Suprapubic skin (tissue), 4 donors: ENCODE data around the gene EGFR. TPM values are rescaled to one million over a fixed set of nuclear protein-coding genes. Genes with fewer than 3 reads are reported as not detected.

Experiments used
- DNase-seq, 2 donors: peaks; one replicate each; pipeline ENCODE4 v3.0.0-alpha.2; 2019; ENCODE audit warnings: low spot score in 2 of 2
- H3K27ac ChIP-seq: fragments of 200-600 bp; sonication (generic); one replicate; pipeline ENCODE4 v1.5.1; 2019
- H3K27me3 ChIP-seq: fragments of 200-600 bp; sonication (generic); one replicate; pipeline ENCODE4 v1.5.1; 2019
- H3K36me3 ChIP-seq: fragments of 200-600 bp; sonication (generic); one replicate; pipeline ENCODE4 v1.5.1; 2019
- H3K4me1 ChIP-seq: fragments of 200-600 bp; sonication (generic); one replicate; pipeline ENCODE4 v1.5.1; 2019
- H3K4me3 ChIP-seq: fragments of 200-600 bp; sonication (generic); one replicate; pipeline ENCODE4 v1.5.1; 2019; ENCODE audit warnings: mild to moderate bottlenecking
- H3K9me3 ChIP-seq: fragments of 200-600 bp; sonication (generic); one replicate; pipeline ENCODE4 v1.5.1; 2019
- EP300 ChIP-seq: sonication (generic); formaldehyde crosslinking; IDR thresholded peaks from one replicate; pipeline ENCODE4 v1.6.1; 2017; ENCODE audit warnings: antibody characterized with exemption
- POLR2A ChIP-seq, 2 donors: fragments of 450-650 bp; IDR thresholded peaks; one replicate each; pipeline ENCODE4 v1.6.1; 2017; ENCODE audit warnings: antibody characterized with exemption in 2 of 2, mild to moderate bottlenecking in 2 of 2, moderate library complexity in 2 of 2
- POLR2AphosphoS5 ChIP-seq, 3 donors: sonication (generic); formaldehyde crosslinking; IDR thresholded peaks; one replicate each; pipeline ENCODE4 v1.6.1; 2017; ENCODE audit warnings: antibody characterized with exemption in 3 of 3
- WGBS: methylation state at CpG from one replicate; pipeline ENCODE4 v1.1.5; 2018; 5-methylcytosine and 5-hydroxymethylcytosine counted together
- total RNA-seq, 4 donors: library from RNA; depleted of rRNA; stranded (reverse); fragments of >200 nt; gene quantifications; one replicate each; pipeline ENCODE4 v1.1.0, GENCODE V29; 2016
- TF ChIP-seq, protein P1 (sequence below), 2 donors: fragments of 200-600 bp in 1 of 2; fragments of 450-650 bp in 1 of 2; sonication (generic) in 1 of 2; IDR thresholded peaks; one replicate each; pipeline ENCODE4 v1.5.1; 2016 to 2019; ENCODE audit warnings: antibody characterized with exemption in 2 of 2, mild to moderate bottlenecking in 1 of 2, moderate library complexity in 1 of 2

EGFR gene
- total RNA-seq, 4 donors from 2014 or later, result 231 to 341 (median 271) TPM

DNA sequence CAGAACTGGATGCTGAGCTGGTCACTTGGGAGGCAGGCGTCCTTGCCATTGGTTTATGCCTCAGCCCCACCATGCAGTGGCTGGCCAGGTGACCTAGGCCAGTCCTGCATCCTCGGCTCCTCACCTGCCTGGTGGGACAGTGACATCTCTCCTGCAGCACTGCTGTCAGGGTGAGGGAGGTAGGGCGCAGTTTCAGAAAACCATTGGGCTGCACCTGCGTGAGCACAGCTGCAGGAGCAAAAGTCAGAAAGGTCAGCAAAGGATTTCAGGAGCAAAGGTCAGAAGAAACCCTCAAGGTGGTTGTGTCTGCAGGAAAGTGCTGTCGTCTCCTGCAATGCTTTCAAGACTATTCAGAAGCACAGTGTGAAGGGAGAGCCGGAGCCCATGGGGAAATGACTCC lies 48.1 kb downstream of the EGFR start:
- H3K4me1 ChIP-seq, result peaks cover 59% of the 10 kb centered on the region
- no peaks in the 10 kb centered on the region for H3K27me3 ChIP-seq
- peak in 1 of 2 donors; percentile 58 for DNase-seq
- H3K36me3 ChIP-seq, result no peaks in the 10 kb centered on the region
- peak overlapping the region; percentile 86 for H3K27ac ChIP-seq
- H3K4me3 ChIP-seq, result no peak overlapping the region
- TF ChIP-seq EP300 (no peak), POLR2AphosphoS5 (IDR thresholded peaks at IDR 0.05) (no peak), POLR2A (IDR thresholded peaks at IDR 0.05) (no peak)
- TF ChIP-seq, protein P1, sequence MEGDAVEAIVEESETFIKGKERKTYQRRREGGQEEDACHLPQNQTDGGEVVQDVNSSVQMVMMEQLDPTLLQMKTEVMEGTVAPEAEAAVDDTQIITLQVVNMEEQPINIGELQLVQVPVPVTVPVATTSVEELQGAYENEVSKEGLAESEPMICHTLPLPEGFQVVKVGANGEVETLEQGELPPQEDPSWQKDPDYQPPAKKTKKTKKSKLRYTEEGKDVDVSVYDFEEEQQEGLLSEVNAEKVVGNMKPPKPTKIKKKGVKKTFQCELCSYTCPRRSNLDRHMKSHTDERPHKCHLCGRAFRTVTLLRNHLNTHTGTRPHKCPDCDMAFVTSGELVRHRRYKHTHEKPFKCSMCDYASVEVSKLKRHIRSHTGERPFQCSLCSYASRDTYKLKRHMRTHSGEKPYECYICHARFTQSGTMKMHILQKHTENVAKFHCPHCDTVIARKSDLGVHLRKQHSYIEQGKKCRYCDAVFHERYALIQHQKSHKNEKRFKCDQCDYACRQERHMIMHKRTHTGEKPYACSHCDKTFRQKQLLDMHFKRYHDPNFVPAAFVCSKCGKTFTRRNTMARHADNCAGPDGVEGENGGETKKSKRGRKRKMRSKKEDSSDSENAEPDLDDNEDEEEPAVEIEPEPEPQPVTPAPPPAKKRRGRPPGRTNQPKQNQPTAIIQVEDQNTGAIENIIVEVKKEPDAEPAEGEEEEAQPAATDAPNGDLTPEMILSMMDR (IDR thresholded peaks at IDR 0.05), result no peak
- no peaks in the 10 kb centered on the region for H3K9me3 ChIP-seq
- WGBS, result 82% methylated on average over 6 of the region's 6 CpGs

GRCh38 chr7:55067748-55068147 lies 48.9 kb downstream of the EGFR start:
- Histone ChIP-seq H3K4me1 (peaks cover 64% of the 10 kb centered on the region), H3K9me3 (no peaks in the 10 kb centered on the region), H3K4me3 (no peak overlapping the region), H3K36me3 (no peaks in the 10 kb centered on the region), H3K27me3 (no peaks in the 10 kb centered on the region), H3K27ac (no peak overlapping the region)
- WGBS, result 95% methylated on average over 13 of the region's 14 CpGs
- TF ChIP-seq EP300 (no peak), POLR2AphosphoS5 (IDR thresholded peaks at IDR 0.05) (no peak), POLR2A (IDR thresholded peaks at IDR 0.05) (no peak)
- TF ChIP-seq, protein P1 (IDR thresholded peaks at IDR 0.05), result no peak
- DNase-seq, result no peak

GRCh38 chr7:55069271-55069792 lies 50.5 kb downstream of the EGFR start:
- no peaks in the 10 kb centered on the region for H3K9me3 ChIP-seq
- H3K4me3 ChIP-seq, result no peak overlapping the region
- TF ChIP-seq POLR2A (IDR thresholded peaks at IDR 0.05), result no peak
- TF ChIP-seq, protein P1 (IDR thresholded peaks at IDR 0.05), result no peak
- TF ChIP-seq POLR2AphosphoS5 (IDR thresholded peaks at IDR 0.05), result no peak
- no peak for TF ChIP-seq EP300
- no peak for DNase-seq
- no peaks in the 10 kb centered on the region for H3K27me3 ChIP-seq
- WGBS, result 69% methylated on average over 5 of the region's 5 CpGs
- H3K27ac ChIP-seq, result no peak overlapping the region
- H3K4me1 ChIP-seq, result peaks cover 67% of the 10 kb centered on the region
- H3K36me3 ChIP-seq, result no peaks in the 10 kb centered on the region

GRCh38 chr7:55070271-55070743 lies 51.5 kb downstream of the EGFR start:
- Histone ChIP-seq H3K27ac (peak overlapping the region; percentile 83), H3K9me3 (no peaks in the 10 kb centered on the region), H3K4me1 (peaks cover 66% of the 10 kb centered on the region), H3K27me3 (no peaks in the 10 kb centered on the region), H3K4me3 (no peak overlapping the region), H3K36me3 (no peaks in the 10 kb centered on the region)
- TF ChIP-seq POLR2AphosphoS5 (IDR thresholded peaks at IDR 0.05) (no peak), POLR2A (IDR thresholded peaks at IDR 0.05) (no peak), EP300 (no peak)
- TF ChIP-seq, protein P1 (IDR thresholded peaks at IDR 0.05), result no peak
- DNase-seq, result no peak
- 90% methylated on average over 9 of the region's 9 CpGs for WGBS

GRCh38 chr7:55070854-55071253 lies 52.0 kb downstream of the EGFR start:
- DNase-seq, result no peak
- Histone ChIP-seq H3K36me3 (no peaks in the 10 kb centered on the region), H3K9me3 (no peaks in the 10 kb centered on the region), H3K4me3 (no peak overlapping the region), H3K27me3 (no peaks in the 10 kb centered on the region), H3K27ac (peak overlapping the region; percentile 83), H3K4me1 (peaks cover 66% of the 10 kb centered on the region)
- WGBS, result 61% methylated on average over 8 of the region's 8 CpGs
- no peak for TF ChIP-seq POLR2A (IDR thresholded peaks at IDR 0.05)
- no peak for TF ChIP-seq EP300
- no peak for TF ChIP-seq POLR2AphosphoS5 (IDR thresholded peaks at IDR 0.05)
- TF ChIP-seq, protein P1 (IDR thresholded peaks at IDR 0.05), result no peak
